NCI-H524 treated with DMSO at 0.1 percent for 48 hours (cell line): Measurements from ENCODE around the gene SORCS1.

Experiments used
- DNase-seq: peaks from one replicate; lab custom pipeline; 2025; lab: John Stamatoyannopoulos, UW

The SORCS1 gene

DNA sequence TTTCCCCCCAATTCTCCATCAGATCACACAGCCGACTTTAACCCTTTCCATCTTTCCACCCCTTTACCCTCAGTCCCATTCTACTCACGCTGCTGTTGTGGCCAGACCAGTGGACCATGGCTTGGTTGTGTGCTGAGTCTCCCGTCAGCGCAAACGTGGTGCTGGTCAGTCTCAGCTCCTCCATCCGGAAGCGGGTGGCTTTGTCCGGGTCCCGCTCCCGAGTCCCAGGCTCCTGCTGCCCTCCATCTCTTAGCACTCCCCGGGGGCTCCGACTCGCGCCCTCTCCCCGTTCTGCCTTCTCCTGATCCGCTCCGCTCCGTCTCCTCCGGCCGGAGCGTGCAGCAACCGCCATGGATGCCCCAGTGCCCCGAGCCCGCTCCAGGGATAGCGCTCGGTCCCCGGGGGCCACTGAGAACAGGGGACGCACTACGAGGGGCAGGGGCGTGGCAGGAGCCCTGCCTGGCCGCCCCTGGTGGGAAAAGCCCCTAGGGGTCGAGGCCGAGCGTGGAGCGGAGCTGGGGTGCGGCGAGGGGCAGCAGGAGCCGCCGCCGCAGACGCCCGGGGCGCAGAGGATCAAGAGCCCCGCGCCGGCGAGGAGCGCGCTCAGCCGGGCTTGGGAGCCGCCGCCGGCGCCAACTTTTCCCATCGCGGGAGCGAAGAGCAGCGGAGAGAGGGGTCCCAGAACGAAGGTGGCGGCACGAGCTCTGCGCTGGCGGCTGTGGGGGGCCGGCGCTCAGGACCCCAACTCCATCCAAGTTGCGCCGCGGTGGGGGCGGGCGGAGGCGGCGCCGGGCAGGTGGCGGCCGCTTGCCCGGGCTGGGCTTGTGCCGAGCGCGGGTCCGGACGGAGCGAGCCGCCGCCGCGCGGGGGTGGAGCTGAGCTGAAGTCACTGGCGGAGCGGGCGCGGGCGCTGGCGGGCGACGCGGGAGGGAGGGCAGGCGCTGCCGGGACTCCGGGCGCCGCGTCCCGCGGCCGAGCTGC lies at the start of gene SORCS1:
Gene SORCS1 (minus strand): TSS at position 826 of the 981 bp plus-strand sequence.
- DNase-seq = no peak

DNA sequence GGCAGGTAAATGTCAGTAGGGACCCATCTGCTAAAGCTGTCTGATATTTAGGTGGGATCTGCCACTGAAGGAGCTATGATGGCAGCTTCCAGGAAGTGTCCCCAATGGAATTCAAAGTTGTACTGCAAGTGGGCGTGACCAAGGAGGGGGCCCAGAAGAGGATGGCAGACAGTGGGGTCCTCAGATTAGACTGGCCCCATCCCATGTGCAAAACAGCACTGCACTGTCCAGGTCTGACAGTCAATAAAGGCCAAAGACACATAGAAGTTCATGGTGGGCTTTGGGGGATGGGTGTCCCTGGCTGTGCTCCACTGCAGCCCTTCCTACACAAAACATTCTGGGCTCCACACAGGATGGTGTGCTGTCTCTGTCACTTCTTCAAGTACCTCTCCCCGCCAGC lies 49.8 kb upstream of the SORCS1 start:
- DNase-seq = no peak

DNA sequence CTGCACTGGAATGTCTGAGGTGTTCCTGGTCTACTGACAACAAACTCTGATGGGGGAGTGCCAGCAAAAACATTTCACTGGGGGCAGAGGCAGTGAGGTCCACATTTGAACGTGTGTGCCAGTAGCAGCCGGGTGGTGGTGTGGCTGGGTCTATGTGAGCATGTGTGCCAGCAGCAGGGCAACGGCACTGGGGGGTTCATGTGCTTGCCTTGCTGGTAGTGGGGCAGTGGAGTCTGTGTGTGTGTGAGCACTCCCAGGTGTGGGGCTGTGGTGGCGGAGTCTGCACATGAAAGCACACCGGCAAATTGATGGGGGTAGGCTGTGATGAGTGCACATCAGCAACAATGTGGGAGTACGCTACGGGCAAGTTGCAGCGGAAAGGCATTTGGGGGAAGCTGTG lies 49.4 kb upstream of the SORCS1 start:
- DNase-seq = no peak

DNA sequence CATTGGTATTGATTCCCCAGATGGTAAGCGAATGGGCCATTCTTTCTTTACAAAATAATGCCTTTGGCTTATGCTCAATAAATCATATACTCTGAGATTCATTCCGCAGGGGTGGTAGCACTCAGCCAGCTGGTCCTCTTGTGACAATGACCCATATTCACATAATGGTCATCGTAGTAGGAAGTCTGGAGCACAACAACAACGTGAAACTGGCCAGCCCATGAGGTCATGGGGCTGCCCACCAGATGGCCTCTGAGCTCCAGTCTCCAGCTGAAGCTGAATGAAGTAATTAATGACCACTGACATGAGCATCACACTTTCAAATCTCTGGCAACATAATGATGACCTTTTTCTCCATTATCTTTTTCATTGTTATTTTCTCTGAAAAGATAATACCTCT lies 42.3 kb upstream of the SORCS1 start:
- DNase-seq = no peak

DNA sequence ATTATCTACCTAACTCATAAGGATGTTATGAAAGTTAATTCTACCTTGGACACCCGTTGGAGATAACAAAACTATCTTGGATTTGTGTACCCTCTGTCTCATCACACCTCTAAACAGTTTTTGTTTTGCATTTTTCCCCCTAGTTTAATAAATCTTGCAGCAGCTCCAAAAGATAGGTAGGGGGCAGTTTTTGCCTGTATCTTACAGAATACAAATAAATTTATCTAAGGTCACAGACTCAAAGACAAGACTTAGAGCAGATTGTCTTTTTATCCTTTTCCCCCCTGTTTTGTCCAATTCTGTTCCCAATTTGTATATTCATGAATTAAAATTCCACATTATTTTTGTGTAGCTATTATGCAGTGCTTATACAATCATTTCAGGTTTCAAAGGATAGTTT lies 5.0 kb upstream of the SORCS1 start:
- no peak for DNase-seq

GRCh38 chr10:107168738-107169137 lies 4.2 kb upstream of the SORCS1 start:
- no peak for DNase-seq

DNA sequence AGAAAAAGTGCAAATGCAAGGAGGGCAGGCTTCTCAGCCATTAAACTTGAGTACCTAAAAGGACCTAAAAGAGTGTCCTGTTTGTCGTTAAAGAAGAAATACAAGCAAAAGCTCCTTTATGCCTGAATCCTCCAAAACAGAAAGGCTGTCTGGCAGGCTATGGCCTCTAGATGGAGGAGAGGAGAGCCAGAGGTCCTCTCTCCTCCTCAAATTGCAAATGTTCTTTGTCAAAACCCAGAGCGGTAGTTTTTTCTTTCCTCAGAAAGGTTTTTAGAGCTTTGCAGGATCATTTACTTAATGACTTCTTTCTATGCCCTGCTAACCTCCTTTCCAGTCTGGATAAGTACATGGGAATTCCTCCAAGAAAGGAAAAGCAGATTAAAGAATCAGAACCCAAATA lies 1.9 kb upstream of the SORCS1 start:
- no peak for DNase-seq

DNA sequence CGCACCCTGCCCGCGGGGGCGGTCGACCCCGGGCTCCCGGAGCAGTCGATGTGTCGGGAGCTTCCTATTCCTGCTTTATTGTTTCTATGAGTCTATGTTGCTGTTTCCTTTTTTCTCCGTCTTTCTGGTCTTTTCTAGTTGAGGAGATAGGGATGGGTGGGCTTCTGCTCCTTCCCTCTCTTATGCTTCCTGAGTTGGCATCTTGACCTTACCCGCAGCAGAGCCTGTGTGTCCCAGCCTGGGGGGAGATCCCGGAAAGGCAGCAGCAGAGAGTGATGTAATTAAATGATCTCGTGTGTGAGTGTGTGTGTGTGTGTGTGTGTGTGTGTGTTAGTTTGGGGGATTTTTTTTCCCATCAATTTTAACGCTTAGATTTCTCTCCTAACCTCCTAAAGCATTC lies 486 bp upstream of the SORCS1 start:
- no peak for DNase-seq

DNA sequence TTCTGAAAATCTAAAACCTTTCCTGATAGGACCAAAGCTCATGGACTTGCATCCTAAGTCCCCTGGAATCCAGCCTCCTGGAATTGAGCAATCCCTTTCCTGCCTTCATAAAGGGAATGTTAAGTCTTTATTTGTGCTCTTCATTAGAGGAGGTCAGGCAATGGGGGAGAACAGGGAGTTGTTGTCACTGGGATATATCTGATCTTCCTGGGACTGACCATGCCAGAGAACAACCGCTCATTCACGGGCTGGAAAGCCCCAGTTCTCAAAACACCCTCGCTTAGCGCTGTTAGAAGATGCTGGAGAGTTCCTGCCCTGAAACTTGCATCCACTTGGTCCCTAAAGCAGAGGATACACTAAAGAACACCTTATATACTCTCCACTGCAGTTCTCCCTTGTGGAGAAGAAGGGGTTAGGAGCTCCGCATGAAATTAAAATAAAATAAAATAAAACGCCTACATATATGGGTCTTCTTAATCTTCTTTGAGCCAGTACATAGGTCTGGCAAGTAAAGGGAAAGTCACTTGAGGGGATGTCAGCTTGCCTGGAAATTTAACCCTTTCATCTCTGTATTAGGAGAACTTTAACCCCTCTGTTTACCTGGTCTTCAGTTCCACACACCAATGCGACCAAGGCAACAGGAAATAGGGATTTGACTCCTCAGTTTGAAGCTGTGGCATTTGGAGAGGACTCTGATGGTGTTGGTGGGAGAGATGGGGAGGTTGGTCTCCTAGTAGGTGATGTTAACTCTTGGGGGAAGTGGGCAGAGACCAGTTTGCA lies 1.2 kb downstream of the SORCS1 start:
- no peak for DNase-seq

DNA sequence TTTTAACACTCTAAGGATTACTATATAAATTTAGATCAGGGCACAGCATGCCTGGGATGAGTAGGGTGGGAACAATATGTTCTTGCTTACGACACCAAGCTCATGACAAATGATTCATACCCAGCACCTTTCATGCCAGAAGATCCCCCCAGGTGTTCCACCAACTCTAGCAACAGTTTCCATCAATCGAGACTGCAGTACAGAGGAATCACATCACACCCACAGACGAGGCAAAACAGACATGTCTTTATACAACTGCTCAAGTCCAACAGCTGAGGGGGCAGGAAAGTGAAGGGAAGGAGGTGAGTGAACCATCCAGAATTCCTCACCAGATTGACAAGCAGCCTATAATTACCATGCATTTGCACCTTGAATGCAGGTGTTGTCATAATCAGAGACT lies 3.6 kb downstream of the SORCS1 start:
- no peak for DNase-seq

DNA sequence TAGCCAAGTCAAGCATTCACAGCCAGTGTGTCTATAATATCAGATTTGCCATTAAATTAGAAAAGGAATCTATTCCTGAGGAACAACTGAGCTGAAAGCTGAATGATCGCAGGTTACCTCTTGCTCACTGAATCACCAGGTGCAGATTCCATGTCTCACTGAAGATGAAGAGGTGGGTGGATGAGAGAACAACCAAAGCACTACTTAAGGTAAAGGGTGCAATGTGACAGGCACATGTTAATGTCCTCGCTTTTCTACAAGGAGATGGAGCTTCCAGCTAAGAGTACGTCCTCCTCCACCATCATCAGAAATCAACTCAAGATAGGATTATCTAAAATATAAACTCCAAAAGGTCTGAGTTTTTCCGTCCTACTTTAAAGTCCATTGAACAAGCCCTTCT lies 4.6 kb downstream of the SORCS1 start:
- DNase-seq = no peak

- DNase-seq = no peak
Observed at GRCh38 chr10:107157071-107157470, 7.4 kb downstream of the SORCS1 start.

DNA sequence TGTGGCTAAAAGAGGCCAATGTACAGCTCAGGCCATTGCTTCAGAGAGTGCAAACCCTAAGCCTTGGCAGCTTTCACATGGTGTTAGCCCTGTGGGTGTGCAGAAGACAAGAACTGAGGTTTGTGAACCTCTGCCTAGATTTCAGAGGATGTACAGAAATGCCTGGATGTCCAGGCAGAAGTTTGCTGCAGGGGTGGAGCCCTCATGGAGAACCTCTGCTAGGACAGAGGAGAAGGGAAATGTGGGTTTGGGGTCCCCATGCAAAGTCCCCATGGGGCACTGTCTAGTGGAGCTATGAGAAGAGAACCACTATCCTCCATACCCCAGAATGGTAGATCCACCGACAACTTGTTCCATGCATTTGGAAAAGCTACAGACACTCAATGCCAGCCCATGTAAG lies 12.4 kb downstream of the SORCS1 start:
- no peak for DNase-seq

- DNase-seq = no peak
Observed at GRCh38 chr10:107148906-107149305, 15.6 kb downstream of the SORCS1 start.

DNA sequence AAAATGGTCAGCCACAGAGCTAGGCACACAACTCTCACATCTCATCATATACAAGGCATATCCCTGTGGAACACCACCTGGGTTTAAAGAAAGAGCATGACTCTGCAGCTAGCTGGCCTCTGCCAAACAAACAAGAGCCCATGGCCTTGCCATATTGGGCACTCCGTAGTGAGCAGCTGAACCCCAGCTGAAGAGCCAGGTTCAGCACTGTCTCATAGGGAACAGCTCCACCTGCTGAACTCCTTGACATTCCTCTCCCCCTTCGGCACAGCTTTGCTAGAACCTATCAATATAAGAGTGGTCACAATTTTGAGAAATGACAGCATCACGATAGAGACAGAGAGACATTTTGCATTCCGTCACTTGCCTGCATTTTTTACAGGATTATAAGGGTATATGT lies 20.0 kb downstream of the SORCS1 start:
- DNase-seq = no peak

- no peak for DNase-seq
Observed at GRCh38 chr10:107141524-107142061, 22.9 kb downstream of the SORCS1 start.

- no peak for DNase-seq
Observed at GRCh38 chr10:107139237-107139636, 25.3 kb downstream of the SORCS1 start.

GRCh38 chr10:107133656-107134055 lies 30.9 kb downstream of the SORCS1 start:
- DNase-seq = no peak

DNA sequence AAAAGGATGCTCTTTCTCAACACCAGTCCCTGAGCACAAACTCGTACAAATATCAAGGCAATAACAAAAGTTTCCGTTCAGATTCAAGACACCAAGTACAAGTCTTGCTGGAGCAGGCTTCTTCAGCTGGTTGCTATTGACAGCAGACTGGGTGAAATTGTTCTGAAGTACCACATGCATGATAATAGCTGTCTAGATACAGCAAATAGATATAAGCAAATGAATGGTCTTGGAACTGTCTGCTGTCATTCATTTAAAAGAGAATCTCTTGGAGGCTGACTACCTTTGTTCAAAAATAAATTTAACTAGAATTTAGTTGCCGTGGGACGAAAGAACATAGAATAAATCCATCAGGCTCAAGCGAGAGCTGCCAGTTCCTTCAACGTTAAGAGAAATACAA lies 35.5 kb downstream of the SORCS1 start:
- no peak for DNase-seq

- no peak for DNase-seq
Observed at GRCh38 chr10:107126512-107127065, 37.9 kb downstream of the SORCS1 start.

- no peak for DNase-seq
Observed at GRCh38 chr10:107122703-107123102, 41.8 kb downstream of the SORCS1 start.

- DNase-seq = no peak
Observed at GRCh38 chr10:107118866-107119265, 45.6 kb downstream of the SORCS1 start.
